AG04449 (cell line): Measurements from ENCODE around the gene MS4A15.

Source experiments
- CTCF ChIA-PET: fragments of 350-600 bp; formaldehyde crosslinking; extraction: SDS; loops from one replicate; lab custom pipeline; 2021; ENCODE audit warnings: antibody characterized with exemption; lab: Yijun Ruan, JAX
- POLR2A ChIA-PET: fragments of 400-600, 350-600 bp; formaldehyde crosslinking; extraction: SDS; loops from one replicate; lab custom pipeline; 2020; ENCODE audit warnings: antibody characterized with exemption, inconsistent platforms; lab: Yijun Ruan, JAX
- DNase-seq: peaks from one replicate; pipeline ENCODE4 v3.0.0-alpha.2; 2010; ENCODE audit warnings: low read depth, low spot score
- H3K4me3 ChIP-seq: 2 replicates; pipeline ENCODE4 v1.5.1; 2011; ENCODE audit warnings: low read depth, mild to moderate bottlenecking, control low read depth, low read length
- TF ChIP-seq, protein P1 (sequence below): IDR thresholded peaks from one replicate; pipeline ENCODE4 v1.5.1; 2011; ENCODE audit warnings: mild to moderate bottlenecking, moderate library complexity, low read length, control low read depth, inconsistent platforms; ENCODE audit not compliant: insufficient read depth; ENCODE audit errors: missing control alignments

Gene MS4A15

DNA sequence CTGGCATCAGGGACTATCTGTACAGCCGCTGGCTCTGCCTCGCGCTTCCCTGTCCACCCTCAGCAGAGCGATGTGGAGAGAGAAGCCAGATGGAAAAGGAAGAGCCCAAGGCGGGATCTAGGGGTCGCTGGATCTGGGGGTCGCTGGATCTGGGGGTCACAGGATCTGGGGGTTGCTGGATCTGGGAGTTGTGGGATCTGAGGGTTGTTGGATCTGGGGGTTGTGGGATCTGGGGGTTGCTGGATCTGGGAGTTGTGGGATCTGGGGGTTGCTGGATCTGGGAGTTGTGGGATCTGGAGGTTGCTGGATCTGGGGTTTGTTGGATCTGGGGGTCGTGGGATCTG is 26.4 kb downstream of the MS4A15 start:
- POLR2A ChIA-PET, result no interaction called here
- TF ChIP-seq, protein P1, sequence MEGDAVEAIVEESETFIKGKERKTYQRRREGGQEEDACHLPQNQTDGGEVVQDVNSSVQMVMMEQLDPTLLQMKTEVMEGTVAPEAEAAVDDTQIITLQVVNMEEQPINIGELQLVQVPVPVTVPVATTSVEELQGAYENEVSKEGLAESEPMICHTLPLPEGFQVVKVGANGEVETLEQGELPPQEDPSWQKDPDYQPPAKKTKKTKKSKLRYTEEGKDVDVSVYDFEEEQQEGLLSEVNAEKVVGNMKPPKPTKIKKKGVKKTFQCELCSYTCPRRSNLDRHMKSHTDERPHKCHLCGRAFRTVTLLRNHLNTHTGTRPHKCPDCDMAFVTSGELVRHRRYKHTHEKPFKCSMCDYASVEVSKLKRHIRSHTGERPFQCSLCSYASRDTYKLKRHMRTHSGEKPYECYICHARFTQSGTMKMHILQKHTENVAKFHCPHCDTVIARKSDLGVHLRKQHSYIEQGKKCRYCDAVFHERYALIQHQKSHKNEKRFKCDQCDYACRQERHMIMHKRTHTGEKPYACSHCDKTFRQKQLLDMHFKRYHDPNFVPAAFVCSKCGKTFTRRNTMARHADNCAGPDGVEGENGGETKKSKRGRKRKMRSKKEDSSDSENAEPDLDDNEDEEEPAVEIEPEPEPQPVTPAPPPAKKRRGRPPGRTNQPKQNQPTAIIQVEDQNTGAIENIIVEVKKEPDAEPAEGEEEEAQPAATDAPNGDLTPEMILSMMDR, result no peak
- no peak for DNase-seq

DNA sequence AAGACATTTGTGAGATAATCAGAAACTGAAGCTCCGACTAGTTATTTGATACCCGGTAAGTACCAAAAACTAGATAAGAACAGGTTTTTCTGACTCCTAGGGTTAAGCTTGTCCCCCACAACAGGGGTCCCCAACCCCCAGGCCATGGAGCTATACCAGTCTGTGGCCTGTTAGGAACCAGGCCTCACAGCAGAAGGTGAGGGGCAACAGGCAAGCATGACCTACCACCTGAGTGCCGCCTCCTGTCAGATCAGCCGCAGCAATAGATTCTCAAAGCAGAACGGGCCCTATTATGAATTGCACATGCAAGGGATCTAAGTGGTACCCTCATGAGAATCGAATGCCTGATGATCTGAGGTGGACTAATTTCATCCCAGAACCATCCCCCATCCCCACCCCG is 27.2 kb downstream of the MS4A15 start:
- ChIA-PET CTCF (no interaction called here), POLR2A (no interaction called here)
- TF ChIP-seq, protein P1, result no peak
- H3K4me3 ChIP-seq, result no peak overlapping the region
- DNase-seq, result no peak

More for the DNA sequence above, 26.4 kb downstream of the MS4A15 start:
- no peak overlapping the region for H3K4me3 ChIP-seq
- CTCF ChIA-PET, result no interaction called here

DNA sequence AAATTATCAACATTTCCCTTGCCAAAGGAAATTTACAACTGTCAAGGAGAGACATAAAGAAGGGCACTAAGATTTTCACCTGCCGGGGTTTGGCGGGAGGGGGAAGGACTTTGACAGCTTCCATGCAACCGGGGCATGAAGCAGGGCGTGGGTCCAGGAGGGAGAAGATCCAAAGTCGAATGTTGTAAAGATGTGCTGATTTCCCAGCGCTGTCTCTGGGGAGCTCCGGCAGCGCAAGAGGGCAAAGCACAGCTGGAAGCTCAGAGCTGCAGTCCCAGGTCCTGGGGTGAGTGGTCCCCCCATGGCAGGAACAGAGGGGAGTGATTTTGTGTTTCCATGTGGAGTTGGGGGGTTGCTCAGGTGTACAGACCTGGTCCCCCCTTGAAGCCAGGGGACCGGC is 28.5 kb downstream of the MS4A15 start, which contains the start of gene MS4A10:
Gene MS4A10 (plus strand): TSS at position 198 of the 400 bp plus-strand sequence. CDS start 5,003 bp downstream, outside the sequence.
- H3K4me3 ChIP-seq, result no peak within 1 kb of the TSS
- no peak for DNase-seq
- TF ChIP-seq, protein P1, result no peak
- CTCF ChIA-PET, result interaction anchor here (0.9 to 1.6 kb wide), 4 partner anchors 9 to 114 kb away, joined by 3 to 7 read pairs (median 5); no protein-coding TSS in a partner anchor
- POLR2A ChIA-PET, result no interaction called here

DNA sequence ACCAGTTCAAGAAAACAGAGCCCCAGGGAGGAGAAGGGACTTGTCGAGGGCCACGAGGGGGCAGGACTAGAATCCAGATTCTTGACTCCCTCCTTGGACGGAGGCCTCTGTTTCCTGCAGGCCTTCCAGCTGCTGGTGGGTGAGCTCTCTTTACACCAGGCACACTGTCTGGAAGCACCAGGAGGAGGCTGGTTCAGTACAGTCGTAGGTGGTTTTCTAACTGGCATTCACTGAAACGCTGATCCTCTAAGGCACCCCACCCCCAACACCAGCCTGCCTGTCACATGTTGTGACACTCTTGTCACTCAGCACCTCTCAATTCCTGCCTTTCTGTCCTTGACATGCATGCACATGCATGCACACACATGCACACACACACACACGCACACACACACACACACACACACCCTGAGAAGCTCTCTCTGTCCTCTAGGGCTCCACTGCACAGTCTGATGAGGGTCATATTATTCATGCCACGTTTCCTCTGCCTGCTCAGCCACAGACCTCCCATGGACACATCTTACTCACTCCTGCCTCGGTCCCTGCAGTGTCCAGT is 29.2 kb downstream of the MS4A15 start:
- CTCF ChIA-PET, result interaction anchor here (0.9 to 2.0 kb wide), 8 partner anchors 8 to 116 kb away, joined by 3 to 10 read pairs (median 5); no protein-coding TSS in a partner anchor
- TF ChIP-seq, protein P1, result no peak
- no peak for DNase-seq
- POLR2A ChIA-PET, result no interaction called here
- H3K4me3 ChIP-seq, result no peak overlapping the region

DNA sequence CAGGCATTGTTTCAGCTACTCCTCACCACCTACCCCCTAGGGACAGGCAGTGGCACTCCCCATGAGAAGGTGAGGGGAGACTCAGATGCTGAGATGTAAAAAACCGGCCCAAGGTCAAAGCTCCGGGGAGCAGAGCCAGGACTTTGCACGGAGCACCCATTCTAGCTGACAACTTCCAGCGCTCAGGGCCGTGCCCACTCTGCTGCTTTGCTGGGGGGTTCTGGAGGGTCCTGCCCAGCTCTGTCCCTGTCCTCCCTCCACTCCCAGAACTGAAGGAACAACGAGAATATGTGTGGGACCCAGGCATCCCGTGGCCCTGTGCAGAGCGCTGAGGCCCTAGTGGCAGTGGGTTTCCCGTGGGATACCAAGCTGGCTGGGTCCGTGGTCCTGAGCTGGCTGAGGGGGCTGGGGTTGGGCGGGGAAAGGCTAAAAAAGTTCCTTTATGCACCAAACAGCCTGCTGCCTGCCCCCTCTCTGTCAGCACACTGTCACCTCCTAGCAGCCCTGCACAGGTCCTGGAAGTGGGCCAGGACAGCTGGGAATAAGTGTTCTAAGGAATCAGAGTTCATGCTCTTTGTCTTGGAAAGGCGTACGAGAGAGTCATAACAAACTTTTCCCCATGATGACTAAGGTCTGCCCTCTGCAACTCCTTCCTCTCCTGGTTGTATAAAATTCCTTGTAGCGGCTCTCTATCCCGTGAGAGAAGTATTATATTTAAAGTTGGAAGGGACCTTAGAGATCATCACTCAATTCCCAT is 30.3 kb downstream of the MS4A15 start:
- H3K4me3 ChIP-seq, result no peak overlapping the region
- peak; percentile 42 for DNase-seq
- CTCF ChIA-PET, result interaction anchor here (0.9 to 2.0 kb wide), 6 partner anchors 9 to 112 kb away, joined by 3 to 10 read pairs (median 4); no protein-coding TSS in a partner anchor
- POLR2A ChIA-PET, result no interaction called here
- TF ChIP-seq, protein P1, result no peak

DNA sequence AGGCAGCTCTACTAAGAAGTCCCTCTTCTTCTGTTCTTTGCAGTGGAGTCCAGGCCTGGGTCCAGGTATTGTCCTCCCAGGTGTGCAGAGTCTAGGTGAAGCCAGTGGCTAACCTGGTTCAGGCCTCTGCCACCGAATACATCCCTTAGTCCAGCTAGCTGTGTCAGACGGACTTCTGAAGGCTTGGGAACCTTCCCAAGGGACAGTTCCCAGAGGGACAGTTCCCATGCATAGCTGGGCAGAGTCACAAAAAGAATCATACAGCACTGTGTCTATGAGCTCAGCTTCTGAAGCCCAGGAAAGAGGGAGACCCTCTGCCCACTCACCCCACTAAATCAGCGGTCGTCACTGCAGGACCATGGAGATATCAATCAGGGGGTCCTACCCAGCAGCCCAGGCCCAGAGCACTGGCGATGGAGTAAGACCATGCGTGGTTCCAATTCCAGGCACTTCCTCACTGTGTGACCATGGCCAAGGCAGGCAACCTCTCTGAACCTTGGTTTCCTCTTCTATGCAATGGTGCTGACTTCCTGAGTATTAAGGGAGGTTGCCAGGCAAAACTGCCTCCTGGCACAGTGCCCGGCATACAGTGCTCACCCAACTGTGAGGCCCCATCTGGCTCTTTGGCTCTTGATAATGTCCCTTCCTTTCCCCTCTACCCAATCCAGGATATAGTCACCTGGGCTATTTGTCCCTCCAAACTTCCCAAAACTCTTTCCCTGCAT is 31.9 kb downstream of the MS4A15 start:
- no peak for DNase-seq
- TF ChIP-seq, protein P1, result no peak
- ChIA-PET CTCF (no interaction called here), POLR2A (no interaction called here)
- no peak overlapping the region for H3K4me3 ChIP-seq
